ENCODE data around the gene ASCC1.

DNA sequence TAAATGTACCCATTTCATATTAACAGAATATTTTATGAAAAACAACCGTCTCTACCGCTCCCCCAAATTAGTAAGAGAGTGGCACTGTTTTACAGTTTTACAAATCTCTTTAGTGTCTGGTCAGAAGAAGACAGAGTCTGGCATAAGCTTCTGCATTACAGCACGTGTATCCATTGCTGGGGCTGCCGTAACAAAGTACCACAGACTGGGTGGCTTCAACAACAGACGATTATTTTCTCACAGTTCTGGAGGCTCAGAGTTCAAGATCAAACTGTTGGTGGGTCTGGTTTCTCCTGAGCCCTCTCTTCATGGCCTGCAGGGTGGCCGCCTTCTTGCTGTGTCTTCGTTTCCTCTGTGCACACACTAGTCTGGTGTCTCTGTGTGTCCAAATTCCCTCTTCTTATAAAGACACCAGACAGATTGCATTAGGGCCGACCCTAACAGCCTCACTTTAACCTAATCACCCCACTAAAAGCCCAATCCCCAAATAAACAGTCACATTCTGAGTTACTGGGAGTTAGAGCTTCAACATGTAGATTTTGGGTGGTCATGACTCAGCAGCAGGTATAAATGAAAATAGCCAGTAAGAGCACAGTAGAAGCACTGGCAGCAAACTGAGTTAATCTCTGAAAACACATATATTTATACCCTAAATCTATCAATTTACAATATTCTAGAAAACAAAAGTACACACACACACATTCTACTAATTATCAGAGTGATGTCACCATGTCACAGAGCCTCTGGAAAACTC lies 123.7 kb downstream of the ASCC1 start:
- TF ChIP-seq, protein P1, sequence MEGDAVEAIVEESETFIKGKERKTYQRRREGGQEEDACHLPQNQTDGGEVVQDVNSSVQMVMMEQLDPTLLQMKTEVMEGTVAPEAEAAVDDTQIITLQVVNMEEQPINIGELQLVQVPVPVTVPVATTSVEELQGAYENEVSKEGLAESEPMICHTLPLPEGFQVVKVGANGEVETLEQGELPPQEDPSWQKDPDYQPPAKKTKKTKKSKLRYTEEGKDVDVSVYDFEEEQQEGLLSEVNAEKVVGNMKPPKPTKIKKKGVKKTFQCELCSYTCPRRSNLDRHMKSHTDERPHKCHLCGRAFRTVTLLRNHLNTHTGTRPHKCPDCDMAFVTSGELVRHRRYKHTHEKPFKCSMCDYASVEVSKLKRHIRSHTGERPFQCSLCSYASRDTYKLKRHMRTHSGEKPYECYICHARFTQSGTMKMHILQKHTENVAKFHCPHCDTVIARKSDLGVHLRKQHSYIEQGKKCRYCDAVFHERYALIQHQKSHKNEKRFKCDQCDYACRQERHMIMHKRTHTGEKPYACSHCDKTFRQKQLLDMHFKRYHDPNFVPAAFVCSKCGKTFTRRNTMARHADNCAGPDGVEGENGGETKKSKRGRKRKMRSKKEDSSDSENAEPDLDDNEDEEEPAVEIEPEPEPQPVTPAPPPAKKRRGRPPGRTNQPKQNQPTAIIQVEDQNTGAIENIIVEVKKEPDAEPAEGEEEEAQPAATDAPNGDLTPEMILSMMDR (IDR thresholded peaks at IDR 0.05) = no peak
- TF ChIP-seq POLR2A (IDR thresholded peaks at IDR 0.05) (no peak), EP300 (IDR thresholded peaks at IDR 0.05; ENCODE audit: low read depth) (no peak), POLR2AphosphoS5 (IDR thresholded peaks at IDR 0.05) (no peak)
